Loucy (cell line): ENCODE data around the gene TDP1.

Source experiments
- EZH2phosphoT487 ChIP-seq: fragments of 200-600 bp; IDR thresholded peaks from 2 replicates; pipeline ENCODE4 v1.6.1; 2018; ENCODE audit warnings: antibody characterized with exemption, mild to moderate bottlenecking, moderate library complexity, borderline replicate concordance
- TF ChIP-seq, protein P1 (sequence below): fragments of 200-600 bp; sonication (generic); conservative IDR thresholded peaks from 2 replicates; pipeline ENCODE4 v1.5.1; 2014; ENCODE audit warnings: mild to moderate bottlenecking, antibody characterized with exemption, low read length

DNA sequence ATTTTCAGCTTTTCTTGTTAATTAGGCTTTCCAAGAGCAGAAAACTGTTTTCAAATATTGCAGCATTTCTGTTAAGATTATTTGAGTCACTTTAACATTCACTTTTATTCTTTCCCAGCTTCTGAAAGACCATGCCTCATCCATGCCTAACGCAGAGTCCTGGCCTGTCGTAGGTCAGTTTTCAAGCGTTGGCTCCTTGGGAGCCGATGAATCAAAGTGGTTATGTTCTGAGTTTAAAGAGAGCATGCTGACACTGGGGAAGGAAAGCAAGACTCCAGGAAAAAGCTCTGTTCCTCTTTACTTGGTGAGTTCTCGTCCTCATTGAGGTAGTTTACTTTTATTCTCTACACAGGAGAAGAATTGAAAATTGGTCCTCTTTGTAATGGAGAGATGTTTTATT, 33.1 kb downstream of the TDP1 start:
- no peak for TF ChIP-seq EZH2phosphoT487
- TF ChIP-seq, protein P1, sequence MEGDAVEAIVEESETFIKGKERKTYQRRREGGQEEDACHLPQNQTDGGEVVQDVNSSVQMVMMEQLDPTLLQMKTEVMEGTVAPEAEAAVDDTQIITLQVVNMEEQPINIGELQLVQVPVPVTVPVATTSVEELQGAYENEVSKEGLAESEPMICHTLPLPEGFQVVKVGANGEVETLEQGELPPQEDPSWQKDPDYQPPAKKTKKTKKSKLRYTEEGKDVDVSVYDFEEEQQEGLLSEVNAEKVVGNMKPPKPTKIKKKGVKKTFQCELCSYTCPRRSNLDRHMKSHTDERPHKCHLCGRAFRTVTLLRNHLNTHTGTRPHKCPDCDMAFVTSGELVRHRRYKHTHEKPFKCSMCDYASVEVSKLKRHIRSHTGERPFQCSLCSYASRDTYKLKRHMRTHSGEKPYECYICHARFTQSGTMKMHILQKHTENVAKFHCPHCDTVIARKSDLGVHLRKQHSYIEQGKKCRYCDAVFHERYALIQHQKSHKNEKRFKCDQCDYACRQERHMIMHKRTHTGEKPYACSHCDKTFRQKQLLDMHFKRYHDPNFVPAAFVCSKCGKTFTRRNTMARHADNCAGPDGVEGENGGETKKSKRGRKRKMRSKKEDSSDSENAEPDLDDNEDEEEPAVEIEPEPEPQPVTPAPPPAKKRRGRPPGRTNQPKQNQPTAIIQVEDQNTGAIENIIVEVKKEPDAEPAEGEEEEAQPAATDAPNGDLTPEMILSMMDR, result no peak
